HL-60 (cell line): ENCODE results near the gene TRIOBP.

Source experiments
- CTCF ChIP-seq: IDR thresholded peaks from one replicate; pipeline ENCODE4 v1.5.1; 2011; ENCODE audit warnings: low read length, control low read depth, inconsistent platforms; ENCODE audit not compliant: insufficient read depth
- POLR2AphosphoS5 ChIP-seq: IDR thresholded peaks from 2 replicates; pipeline ENCODE4 v1.6.1; 2012; ENCODE audit warnings: low read depth

GRCh38 chr22:37726241-37726887 is 29.5 kb downstream of the TRIOBP start:
- TF ChIP-seq CTCF (no peak), POLR2AphosphoS5 (no peak)
